H1 (cell line): ENCODE measurements around the gene GRAMD1B.

Source experiments
- CHD2 ChIP-seq: IDR thresholded peaks from 2 replicates; pipeline ENCODE4 v1.6.1; 2012; ENCODE audit warnings: low read length, improper control_type of control experiment
- CHD7 ChIP-seq: fragments of 300-600 bp; sonication (generic); IDR thresholded peaks from 2 replicates; pipeline ENCODE4 v1.7.1; 2012; ENCODE audit warnings: low read length, moderate library complexity, mild to moderate bottlenecking, inconsistent platforms; ENCODE audit not compliant: insufficient replicate concordance
- EP300 ChIP-seq, 2 experiments: IDR thresholded peaks; 1 replicate in 1 of 2; 2 replicates in 1 of 2; pipeline ENCODE4 v1.6.1; 2011 to 2012; ENCODE audit warnings: low read depth in 2 of 2, low read length in 2 of 2, mild to moderate bottlenecking in 2 of 2, borderline replicate concordance in 1 of 2, inconsistent platforms in 1 of 2, moderate library complexity in 1 of 2
- EZH2 ChIP-seq: fragments of 200-600 bp; sonication (generic); IDR thresholded peaks from 2 replicates; pipeline ENCODE4 v1.7.1; 2012; ENCODE audit warnings: low read depth, mild to moderate bottlenecking, moderate library complexity, low read length, inconsistent platforms; ENCODE audit not compliant: severe bottlenecking
- HDAC2 ChIP-seq, 2 experiments: fragments of 300-600 bp in 1 of 2; sonication (generic) in 1 of 2; IDR thresholded peaks; 2 replicates each; pipeline ENCODE4 v1.6.1; 2011 to 2012; ENCODE audit warnings: low read depth in 2 of 2, low read length in 2 of 2, mild to moderate bottlenecking in 2 of 2, moderate library complexity in 2 of 2, borderline replicate concordance in 1 of 2, inconsistent platforms in 1 of 2
- KDM1A ChIP-seq: fragments of 200-600, 300-600 bp; sonication (generic); IDR thresholded peaks from 2 replicates; pipeline ENCODE4 v1.7.1; 2016; ENCODE audit warnings: mild to moderate bottlenecking, low read length, borderline replicate concordance
- POLR2AphosphoS5 ChIP-seq: IDR thresholded peaks from 2 replicates; pipeline ENCODE4 v1.6.1; 2011; ENCODE audit warnings: low read depth, low read length
- RBBP5 ChIP-seq: IDR thresholded peaks from 2 replicates; pipeline ENCODE4 v1.7.1; 2012; ENCODE audit warnings: low read depth, mild to moderate bottlenecking, inconsistent platforms, low read length, moderate library complexity, borderline replicate concordance
- RFX5 ChIP-seq: IDR thresholded peaks from 2 replicates; pipeline ENCODE4 v1.6.1; 2011; ENCODE audit warnings: low read depth, low read length, improper control_type of control experiment, borderline replicate concordance
- TCF12 ChIP-seq: IDR thresholded peaks from 2 replicates; pipeline ENCODE4 v1.6.1; 2011; ENCODE audit warnings: low read depth, mild to moderate bottlenecking, low read length
- ZNF274 ChIP-seq: IDR thresholded peaks from 2 replicates; pipeline ENCODE4 v1.7.0; 2012; ENCODE audit warnings: low read length, borderline replicate concordance; ENCODE audit errors: extremely low read depth
- TF ChIP-seq, protein P1 (sequence below), 3 experiments: IDR thresholded peaks; 1 replicate in 2 of 3; 2 replicates in 1 of 3; pipeline versions ENCODE4 v1.5.1 to v1.6.1; 2011; ENCODE audit warnings: low read length in 3 of 3, mild to moderate bottlenecking in 3 of 3, inconsistent platforms in 2 of 3, low read depth in 1 of 3, moderate library complexity in 1 of 3; ENCODE audit not compliant: insufficient read depth in 1 of 3; ENCODE audit errors: control extremely low read depth in 1 of 3

- TF ChIP-seq CHD2, result no peak
- TF ChIP-seq, protein P1, sequence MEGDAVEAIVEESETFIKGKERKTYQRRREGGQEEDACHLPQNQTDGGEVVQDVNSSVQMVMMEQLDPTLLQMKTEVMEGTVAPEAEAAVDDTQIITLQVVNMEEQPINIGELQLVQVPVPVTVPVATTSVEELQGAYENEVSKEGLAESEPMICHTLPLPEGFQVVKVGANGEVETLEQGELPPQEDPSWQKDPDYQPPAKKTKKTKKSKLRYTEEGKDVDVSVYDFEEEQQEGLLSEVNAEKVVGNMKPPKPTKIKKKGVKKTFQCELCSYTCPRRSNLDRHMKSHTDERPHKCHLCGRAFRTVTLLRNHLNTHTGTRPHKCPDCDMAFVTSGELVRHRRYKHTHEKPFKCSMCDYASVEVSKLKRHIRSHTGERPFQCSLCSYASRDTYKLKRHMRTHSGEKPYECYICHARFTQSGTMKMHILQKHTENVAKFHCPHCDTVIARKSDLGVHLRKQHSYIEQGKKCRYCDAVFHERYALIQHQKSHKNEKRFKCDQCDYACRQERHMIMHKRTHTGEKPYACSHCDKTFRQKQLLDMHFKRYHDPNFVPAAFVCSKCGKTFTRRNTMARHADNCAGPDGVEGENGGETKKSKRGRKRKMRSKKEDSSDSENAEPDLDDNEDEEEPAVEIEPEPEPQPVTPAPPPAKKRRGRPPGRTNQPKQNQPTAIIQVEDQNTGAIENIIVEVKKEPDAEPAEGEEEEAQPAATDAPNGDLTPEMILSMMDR (IDR thresholded peaks at IDR 0.05; ENCODE audit: control extremely low read depth in 1 of 3, insufficient read depth in 1 of 3, low read depth in 1 of 3, low read length in 3 of 3), result no peak
- no peak for TF ChIP-seq POLR2AphosphoS5
- TF ChIP-seq TCF12, result no peak
- TF ChIP-seq RFX5, result no peak
- no peak for TF ChIP-seq EP300 (IDR thresholded peaks at IDR 0.05; ENCODE audit: borderline replicate concordance in 1 of 2, low read depth in 2 of 2, low read length in 2 of 2)
- no peak for TF ChIP-seq EZH2
- no peak for TF ChIP-seq RBBP5
- TF ChIP-seq HDAC2 (IDR thresholded peaks at IDR 0.05; ENCODE audit: borderline replicate concordance in 1 of 2, low read depth in 2 of 2, low read length in 2 of 2), result no peak
- no peak for TF ChIP-seq CHD7
- no peak for TF ChIP-seq KDM1A
- TF ChIP-seq ZNF274, result no peak
These were observed 24.9 kb upstream of the GRAMD1B start for GRCh38 chr11:123405123-123405592.
